Fibroblast of skin of right biceps (primary cell): ENCODE results near the gene SLC1A1.
"Not testable (repeated sequence)": the region's sequence is repeated elsewhere in the genome, so short reads cannot be mapped to it uniquely, and the experiment has no call there.

ENCODE experiments used
- DNase-seq: peaks from one replicate; pipeline ENCODE4 v3.0.0-alpha.2; 2013

Gene SLC1A1

GRCh38 chr9:4581861-4582565 is 91.7 kb downstream of the SLC1A1 start:
- no peak for DNase-seq

- DNase-seq: no peak
Measured at GRCh38 chr9:4583001-4583400, 92.7 kb downstream of the SLC1A1 start.

- DNase-seq: no peak
Measured at GRCh38 chr9:4584636-4585035, 94.4 kb downstream of the SLC1A1 start.

GRCh38 chr9:4585135-4585534 is 94.9 kb downstream of the SLC1A1 start:
- DNase-seq: peak; percentile 3

GRCh38 chr9:4588721-4589120 is 98.5 kb downstream of the SLC1A1 start:
- no peak for DNase-seq

- peak; percentile 4 for DNase-seq
Measured at GRCh38 chr9:4590430-4591122, 100.3 kb downstream of the SLC1A1 start.

GRCh38 chr9:4591123-4591500 is 100.8 kb downstream of the SLC1A1 start:
- DNase-seq: no peak

GRCh38 chr9:4592295-4592694 is 102.0 kb downstream of the SLC1A1 start:
- no peak for DNase-seq

- DNase-seq: no peak
Measured at GRCh38 chr9:4592886-4593285, 102.6 kb downstream of the SLC1A1 start.

GRCh38 chr9:4594545-4594944 is 104.3 kb downstream of the SLC1A1 start:
- no peak for DNase-seq

GRCh38 chr9:4594994-4595393 is 104.7 kb downstream of the SLC1A1 start:
- no peak for DNase-seq

- DNase-seq: no peak
Measured at GRCh38 chr9:4596165-4596922, 106.1 kb downstream of the SLC1A1 start.

- no peak for DNase-seq
Measured at GRCh38 chr9:4600368-4600767, 110.1 kb downstream of the SLC1A1 start.

GRCh38 chr9:4603830-4604229 is 113.6 kb downstream of the SLC1A1 start:
- DNase-seq: no peak

- peak; percentile 58 for DNase-seq
Measured at GRCh38 chr9:4604678-4605095, 114.4 kb downstream of the SLC1A1 start.

GRCh38 chr9:4606033-4606432 is 115.8 kb downstream of the SLC1A1 start:
- DNase-seq: not testable (repeated sequence)

- no peak for DNase-seq
Measured at GRCh38 chr9:4614627-4615026, 124.4 kb downstream of the SLC1A1 start.

GRCh38 chr9:4615251-4615650 is 125.0 kb downstream of the SLC1A1 start:
- DNase-seq: peak; percentile 42

- DNase-seq: no peak
Measured at GRCh38 chr9:4615778-4616177, 125.5 kb downstream of the SLC1A1 start.

GRCh38 chr9:4617752-4618151 is 127.5 kb downstream of the SLC1A1 start:
- DNase-seq: no peak

GRCh38 chr9:4618700-4619099 is 128.4 kb downstream of the SLC1A1 start:
- no peak for DNase-seq

GRCh38 chr9:4620057-4620765 is 129.9 kb downstream of the SLC1A1 start:
- DNase-seq: no peak

- peak; percentile 26 for DNase-seq
Measured at GRCh38 chr9:4620881-4621555, 130.8 kb downstream of the SLC1A1 start.
